ENCODE measurements around the gene CLN3.

GRCh38 chr16:28540346-28540745 is 48.5 kb upstream of the CLN3 start:
- TF ChIP-seq CTCF (IDR thresholded peaks at IDR 0.05; ENCODE audit: low read depth, low read length) (no peak), POLR2A (IDR thresholded peaks at IDR 0.05; ENCODE audit: extremely low read depth, insufficient read length) (no peak)

Measured in NB4 (cell line).